DND-41 (cell line): Measurements from ENCODE around the gene HSPBP1.
A peak's percentile ranks its signal among the peaks of the same experiment; 100 is the strongest.

Experiments used
- EZH2 ChIP-seq: IDR thresholded peaks from 3 replicates; pipeline ENCODE4 v1.6.1; 2012; ENCODE audit warnings: borderline replicate concordance, low read depth, mild to moderate bottlenecking, moderate library complexity, low read length, inconsistent platforms; ENCODE audit not compliant: severe bottlenecking
- TF ChIP-seq, protein P1 (sequence below): IDR thresholded peaks from 2 replicates; pipeline ENCODE4 v1.5.1; 2012; ENCODE audit warnings: borderline replicate concordance, low read length, moderate library complexity, mild to moderate bottlenecking; ENCODE audit not compliant: poor library complexity, severe bottlenecking; ENCODE audit errors: extremely low read depth

DNA sequence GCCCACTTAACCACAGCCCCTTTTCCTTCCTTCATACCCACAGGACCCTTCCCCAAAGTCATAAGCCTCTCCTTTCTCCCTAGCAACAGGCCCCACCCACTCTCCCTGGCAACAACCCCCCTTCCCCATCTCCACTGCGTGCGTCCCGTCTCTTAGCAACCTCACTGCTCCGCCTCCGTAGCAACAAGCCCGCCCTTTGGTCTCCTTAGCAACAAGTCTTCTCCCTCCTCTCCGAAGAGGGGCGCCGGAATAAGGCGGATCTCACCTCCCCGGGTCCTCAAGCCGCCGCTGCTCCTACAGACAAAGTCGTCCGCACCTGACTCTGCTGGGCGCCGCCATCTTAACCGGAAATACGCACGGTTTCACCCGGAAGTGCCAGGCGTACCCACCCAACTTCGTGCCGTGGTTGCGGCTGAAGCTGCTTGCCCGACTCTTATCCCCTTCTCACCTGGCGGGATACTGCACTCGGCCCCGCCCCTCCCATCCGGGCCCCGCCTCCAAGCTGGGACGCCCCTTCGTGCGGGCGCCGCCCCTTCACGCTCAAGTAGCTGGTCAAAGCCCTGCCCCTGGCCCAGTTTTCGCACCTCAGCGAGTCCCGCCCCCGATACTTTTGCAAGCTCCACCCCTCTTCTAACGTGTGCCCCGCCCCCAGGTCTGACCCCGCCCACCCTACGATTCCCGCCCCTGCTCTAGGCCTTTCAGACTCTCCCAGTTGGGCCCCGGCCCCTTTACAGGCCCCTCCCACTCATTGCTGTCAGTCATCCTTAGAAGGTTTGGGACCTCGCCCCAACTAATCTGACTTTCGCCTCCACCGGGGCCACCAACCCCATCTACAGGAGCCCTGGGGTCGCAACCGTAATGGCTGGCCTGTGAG lies at the start of gene HSPBP1:
- TF ChIP-seq, protein P1, sequence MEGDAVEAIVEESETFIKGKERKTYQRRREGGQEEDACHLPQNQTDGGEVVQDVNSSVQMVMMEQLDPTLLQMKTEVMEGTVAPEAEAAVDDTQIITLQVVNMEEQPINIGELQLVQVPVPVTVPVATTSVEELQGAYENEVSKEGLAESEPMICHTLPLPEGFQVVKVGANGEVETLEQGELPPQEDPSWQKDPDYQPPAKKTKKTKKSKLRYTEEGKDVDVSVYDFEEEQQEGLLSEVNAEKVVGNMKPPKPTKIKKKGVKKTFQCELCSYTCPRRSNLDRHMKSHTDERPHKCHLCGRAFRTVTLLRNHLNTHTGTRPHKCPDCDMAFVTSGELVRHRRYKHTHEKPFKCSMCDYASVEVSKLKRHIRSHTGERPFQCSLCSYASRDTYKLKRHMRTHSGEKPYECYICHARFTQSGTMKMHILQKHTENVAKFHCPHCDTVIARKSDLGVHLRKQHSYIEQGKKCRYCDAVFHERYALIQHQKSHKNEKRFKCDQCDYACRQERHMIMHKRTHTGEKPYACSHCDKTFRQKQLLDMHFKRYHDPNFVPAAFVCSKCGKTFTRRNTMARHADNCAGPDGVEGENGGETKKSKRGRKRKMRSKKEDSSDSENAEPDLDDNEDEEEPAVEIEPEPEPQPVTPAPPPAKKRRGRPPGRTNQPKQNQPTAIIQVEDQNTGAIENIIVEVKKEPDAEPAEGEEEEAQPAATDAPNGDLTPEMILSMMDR, result peak; percentile 16
- no peak for TF ChIP-seq EZH2
